DOHH2 (cell line): ENCODE data around the gene IMMP1L.

Source experiments
- H3F3A ChIP-seq: fragments of 200-600 bp; sonication (generic), shearing (Covaris generic); 2 replicates; pipeline ENCODE4 v1.6.0; 2016; ENCODE audit warnings: antibody characterized with exemption, mild to moderate bottlenecking; ENCODE audit not compliant: control insufficient read depth, insufficient read depth
- H3K27ac ChIP-seq: fragments of 200-600 bp; sonication (generic); 2 replicates; pipeline ENCODE4 v1.5.1; 2014; ENCODE audit warnings: low read depth, mild to moderate bottlenecking, low read length, moderate library complexity
- H3K27me3 ChIP-seq: fragments of 200-600 bp; sonication (generic); 2 replicates; pipeline ENCODE4 v1.6.1; 2014; ENCODE audit warnings: mild to moderate bottlenecking, low read length, mixed read lengths; ENCODE audit not compliant: control insufficient read depth
- H3K36me3 ChIP-seq: fragments of 200-600 bp; sonication (generic); 2 replicates; pipeline ENCODE4 v1.6.1; 2014; ENCODE audit warnings: mild to moderate bottlenecking, low read length, moderate library complexity, mixed read lengths; ENCODE audit not compliant: control insufficient read depth
- H3K4me1 ChIP-seq: fragments of 200-600 bp; sonication (generic); 2 replicates; pipeline ENCODE4 v1.6.1; 2014; ENCODE audit warnings: mild to moderate bottlenecking, low read length, mixed read lengths; ENCODE audit not compliant: control insufficient read depth
- H3K4me2 ChIP-seq: fragments of 200-600 bp; sonication (generic); 2 replicates; pipeline ENCODE4 v1.6.0; 2014; ENCODE audit warnings: mild to moderate bottlenecking, low read length, moderate library complexity
- H3K4me3 ChIP-seq: fragments of 200-600 bp; sonication (generic); 2 replicates; pipeline ENCODE4 v1.5.1; 2014; ENCODE audit warnings: mild to moderate bottlenecking, low read length, mixed read lengths
- H3K79me2 ChIP-seq: fragments of 200-600 bp; sonication (generic); 2 replicates; pipeline ENCODE4 v1.6.1; 2014; ENCODE audit warnings: mild to moderate bottlenecking, low read length, mixed read lengths; ENCODE audit not compliant: control insufficient read depth
- H3K9me2 ChIP-seq: fragments of 200-600 bp; sonication (generic); replicated peaks from 2 replicates; pipeline ENCODE4 v1.6.1; 2014; ENCODE audit warnings: mild to moderate bottlenecking, low read length, mixed read lengths; ENCODE audit not compliant: control insufficient read depth
- H3K9me3 ChIP-seq: fragments of 200-600 bp; sonication (generic); 2 replicates; pipeline ENCODE4 v1.6.1; 2014; ENCODE audit warnings: antibody characterized with exemption, low read length, mixed read lengths; ENCODE audit not compliant: control insufficient read depth, insufficient read depth
- H4K20me1 ChIP-seq: fragments of 200-600 bp; sonication (generic); 2 replicates; pipeline ENCODE4 v1.6.0; 2014; ENCODE audit warnings: low read depth, mild to moderate bottlenecking, antibody characterized with exemption, low read length, moderate library complexity; ENCODE audit not compliant: control insufficient read depth, insufficient read depth
- EZH2phosphoT487 ChIP-seq: fragments of 200-600 bp; sonication (generic); IDR thresholded peaks from 2 replicates; pipeline ENCODE4 v1.6.1; 2017; ENCODE audit warnings: borderline replicate concordance, mild to moderate bottlenecking, antibody characterized with exemption, low read length, moderate library complexity, mixed read lengths
- TF ChIP-seq, protein P1 (sequence below): fragments of 200-600 bp; sonication (generic); IDR thresholded peaks from one replicate; pipeline ENCODE4 v1.5.1; 2014; ENCODE audit warnings: antibody characterized with exemption, mild to moderate bottlenecking, low read depth, low read length; ENCODE audit not compliant: poor library complexity, severe bottlenecking

Gene IMMP1L

DNA sequence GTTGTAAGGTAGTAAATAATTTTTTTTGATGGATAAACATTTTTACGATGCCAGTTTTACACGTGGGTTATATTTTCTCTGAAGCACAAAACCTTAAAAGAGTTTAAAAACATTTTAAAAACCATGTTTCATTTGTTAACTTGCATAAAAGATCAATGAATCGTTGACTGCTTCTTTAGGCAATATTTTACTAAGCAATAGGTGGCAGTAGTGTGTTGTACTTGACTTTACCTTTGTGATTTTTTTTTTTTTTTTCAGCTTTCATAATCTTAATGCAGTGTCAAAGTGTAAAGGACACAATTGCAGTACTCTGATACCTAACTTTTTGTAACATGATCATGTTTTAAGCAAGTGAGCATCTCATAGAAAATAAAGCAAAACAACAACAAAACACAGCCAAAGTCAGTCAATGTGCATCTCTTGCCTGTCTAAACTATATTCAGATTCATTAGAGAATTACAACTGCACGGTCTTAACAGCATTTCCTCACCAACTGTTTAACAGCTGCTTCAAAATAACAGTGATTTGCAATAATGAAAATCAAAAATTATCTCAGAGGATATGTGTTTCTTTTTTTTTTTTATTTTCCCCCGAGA, 112.1 kb downstream of the IMMP1L start:
- no peaks in the 10 kb centered on the region for H4K20me1 ChIP-seq
- no peak for TF ChIP-seq EZH2phosphoT487
- TF ChIP-seq, protein P1, sequence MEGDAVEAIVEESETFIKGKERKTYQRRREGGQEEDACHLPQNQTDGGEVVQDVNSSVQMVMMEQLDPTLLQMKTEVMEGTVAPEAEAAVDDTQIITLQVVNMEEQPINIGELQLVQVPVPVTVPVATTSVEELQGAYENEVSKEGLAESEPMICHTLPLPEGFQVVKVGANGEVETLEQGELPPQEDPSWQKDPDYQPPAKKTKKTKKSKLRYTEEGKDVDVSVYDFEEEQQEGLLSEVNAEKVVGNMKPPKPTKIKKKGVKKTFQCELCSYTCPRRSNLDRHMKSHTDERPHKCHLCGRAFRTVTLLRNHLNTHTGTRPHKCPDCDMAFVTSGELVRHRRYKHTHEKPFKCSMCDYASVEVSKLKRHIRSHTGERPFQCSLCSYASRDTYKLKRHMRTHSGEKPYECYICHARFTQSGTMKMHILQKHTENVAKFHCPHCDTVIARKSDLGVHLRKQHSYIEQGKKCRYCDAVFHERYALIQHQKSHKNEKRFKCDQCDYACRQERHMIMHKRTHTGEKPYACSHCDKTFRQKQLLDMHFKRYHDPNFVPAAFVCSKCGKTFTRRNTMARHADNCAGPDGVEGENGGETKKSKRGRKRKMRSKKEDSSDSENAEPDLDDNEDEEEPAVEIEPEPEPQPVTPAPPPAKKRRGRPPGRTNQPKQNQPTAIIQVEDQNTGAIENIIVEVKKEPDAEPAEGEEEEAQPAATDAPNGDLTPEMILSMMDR, result peak; percentile 71

DNA sequence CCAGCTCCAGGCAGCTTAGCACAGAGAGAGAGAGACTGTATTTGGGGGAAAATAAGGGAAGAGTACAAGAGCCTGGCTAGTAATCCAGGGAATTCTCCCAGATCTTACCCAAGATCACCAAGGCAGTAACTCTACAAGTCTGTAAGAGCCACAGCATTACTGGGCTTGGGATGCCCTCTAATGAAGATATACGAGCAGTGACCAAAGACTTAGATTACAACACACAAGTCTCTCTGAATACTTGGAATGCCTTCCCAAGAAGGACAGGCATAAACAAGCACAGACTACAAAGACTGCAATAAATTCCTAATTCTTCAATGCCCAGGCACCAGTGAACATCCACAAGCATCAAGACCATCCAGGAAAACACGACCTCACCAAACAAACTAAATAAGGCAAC, 122.0 kb downstream of the IMMP1L start:
- H3K9me3 ChIP-seq, result no peaks in the 10 kb centered on the region
- H3K27ac ChIP-seq, result no peak overlapping the region
- no peaks in the 10 kb centered on the region for H3K79me2 ChIP-seq
- TF ChIP-seq, protein P1, result no peak
- no peak overlapping the region for H3K4me3 ChIP-seq
- H4K20me1 ChIP-seq, result no peaks in the 10 kb centered on the region
- no peaks in the 10 kb centered on the region for H3K9me2 ChIP-seq
- no peaks in the 10 kb centered on the region for H3K36me3 ChIP-seq
- H3F3A ChIP-seq, result no peaks in the 10 kb centered on the region
- no peak overlapping the region for H3K4me2 ChIP-seq
- H3K4me1 ChIP-seq, result no peaks in the 10 kb centered on the region
- H3K27me3 ChIP-seq, result no peaks in the 10 kb centered on the region

More for the DNA sequence above, 112.1 kb downstream of the IMMP1L start:
- Histone ChIP-seq H3K4me1 (peaks cover 3% of the 10 kb centered on the region; the same call in 1 of the 2 replicates), H3K4me2 (no peak overlapping the region), H3K4me3 (no peak overlapping the region), H3K9me3 (no peaks in the 10 kb centered on the region), H3K9me2 (no peaks in the 10 kb centered on the region), H3K79me2 (no peaks in the 10 kb centered on the region), H3K27ac (no peak overlapping the region), H3K36me3 (no peaks in the 10 kb centered on the region), H3F3A (no peaks in the 10 kb centered on the region), H3K27me3 (no peaks in the 10 kb centered on the region)

DNA sequence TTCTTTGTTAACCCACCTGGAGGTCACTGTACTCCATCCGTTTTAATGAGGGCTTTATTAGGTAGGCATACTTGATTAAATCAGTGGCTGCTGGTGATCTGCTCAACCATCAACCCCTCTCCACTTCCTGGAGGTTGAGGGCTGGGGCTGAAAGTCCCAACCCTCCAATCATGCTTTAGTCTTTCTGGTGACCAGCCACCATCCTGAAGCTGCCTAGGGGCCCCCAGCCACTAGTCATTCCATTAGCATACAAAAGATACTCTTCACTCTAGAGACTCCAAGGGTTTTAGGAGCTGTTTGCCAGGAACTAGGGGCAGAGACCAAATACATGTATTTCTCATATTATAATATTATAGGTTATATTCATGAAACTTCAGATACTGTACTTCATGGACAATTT, 126.3 kb downstream of the IMMP1L start:
- no peaks in the 10 kb centered on the region for H3K9me2 ChIP-seq
- no peaks in the 10 kb centered on the region for H3K9me3 ChIP-seq
- H4K20me1 ChIP-seq, result no peaks in the 10 kb centered on the region
- H3F3A ChIP-seq, result no peaks in the 10 kb centered on the region
- no peak overlapping the region for H3K27ac ChIP-seq
- no peaks in the 10 kb centered on the region for H3K36me3 ChIP-seq
- no peaks in the 10 kb centered on the region for H3K4me1 ChIP-seq
- H3K79me2 ChIP-seq, result peaks cover 3% of the 10 kb centered on the region; the same call in 1 of the 2 replicates
- TF ChIP-seq, protein P1, result no peak
- TF ChIP-seq EZH2phosphoT487, result no peak
- H3K4me2 ChIP-seq, result no peak overlapping the region
- H3K27me3 ChIP-seq, result no peaks in the 10 kb centered on the region
- no peak overlapping the region for H3K4me3 ChIP-seq
